GM21528 (cell line): ENCODE results near the gene GRPR.
"Not testable (repeated sequence)": the region's sequence is repeated elsewhere in the genome, so short reads cannot be mapped to it uniquely, and the experiment has no call there.

Experiments used
- ATAC-seq: cut with Tn5 transposase; IDR thresholded peaks from one replicate; pipeline ENCODE4 v1.9.1; 2021; ENCODE audit warnings: mild to moderate bottlenecking, moderate library complexity; ENCODE audit not compliant: unreplicated experiment, low FRiP score

GRPR gene

DNA sequence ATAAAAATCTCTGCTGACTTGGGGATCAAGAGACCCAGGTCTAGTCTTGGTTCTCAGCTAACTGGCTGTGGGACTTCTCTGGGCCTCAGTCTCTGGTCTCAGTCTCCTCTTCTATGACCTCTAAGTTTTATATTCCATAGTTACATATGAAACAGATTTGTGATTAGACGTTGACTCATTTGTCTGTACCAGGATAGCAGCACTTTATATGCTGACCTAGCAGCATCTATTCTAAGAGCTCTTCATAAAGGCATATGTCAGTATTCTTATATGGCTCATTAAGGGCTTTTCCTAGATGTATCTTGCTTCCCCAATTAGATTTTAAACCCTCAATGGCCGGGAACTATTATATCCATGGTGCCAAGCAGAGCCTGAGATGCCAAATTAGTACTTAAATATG, 12.7 kb downstream of the GRPR start:
- no peak for ATAC-seq

DNA sequence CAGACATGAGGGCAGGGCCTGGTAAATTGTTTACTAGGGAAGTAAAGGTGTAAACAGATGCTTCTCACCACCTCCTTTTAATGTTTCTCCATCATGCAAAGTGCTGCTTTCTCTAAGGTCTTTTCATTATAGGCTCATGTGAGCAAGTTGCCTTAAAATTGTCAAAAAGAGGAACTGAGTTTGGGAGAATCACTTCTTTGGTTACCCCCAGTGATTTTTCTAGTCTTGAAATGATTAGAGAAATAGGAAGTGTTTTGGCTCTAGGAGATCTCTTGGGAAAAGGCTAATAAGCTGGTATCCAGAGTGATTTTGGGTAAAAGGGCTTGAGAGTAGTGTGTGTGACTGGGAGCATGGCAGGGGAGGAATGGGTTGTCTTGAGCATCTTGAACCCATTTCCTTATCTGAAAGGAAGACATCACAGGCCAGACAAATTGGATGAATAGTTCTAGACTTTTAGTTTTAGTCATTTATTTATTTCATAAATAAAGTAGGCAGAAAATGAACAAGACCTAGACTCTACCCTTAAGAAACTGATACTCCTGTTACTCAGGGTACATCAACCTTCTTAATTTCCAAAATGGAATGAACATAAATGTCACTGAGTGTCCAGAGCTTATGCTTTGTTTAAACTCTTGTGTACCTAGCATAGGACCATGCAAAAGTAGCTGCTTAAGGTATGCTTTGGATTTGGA, 14.2 kb downstream of the GRPR start:
- ATAC-seq: peak; percentile 81

DNA sequence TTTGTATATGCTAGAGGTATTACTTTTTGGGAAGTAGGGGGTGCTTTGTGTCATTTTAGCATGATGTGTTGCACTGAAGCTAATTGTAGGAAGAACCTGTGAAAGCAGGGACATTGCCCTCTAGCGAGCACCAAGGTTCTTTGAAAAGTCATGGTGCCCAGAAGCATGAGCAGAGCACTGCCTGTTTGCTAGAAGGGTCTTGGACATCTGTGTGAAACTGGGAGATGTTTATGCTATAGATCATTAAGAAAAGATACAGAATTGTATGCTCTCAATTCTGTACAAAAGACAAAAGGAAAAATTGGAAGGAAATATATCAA, 14.7 kb downstream of the GRPR start:
- ATAC-seq: peak; percentile 49

- no peak for ATAC-seq
Measured at GRCh38 chrX:16140448-16140847, 17.1 kb downstream of the GRPR start.

DNA sequence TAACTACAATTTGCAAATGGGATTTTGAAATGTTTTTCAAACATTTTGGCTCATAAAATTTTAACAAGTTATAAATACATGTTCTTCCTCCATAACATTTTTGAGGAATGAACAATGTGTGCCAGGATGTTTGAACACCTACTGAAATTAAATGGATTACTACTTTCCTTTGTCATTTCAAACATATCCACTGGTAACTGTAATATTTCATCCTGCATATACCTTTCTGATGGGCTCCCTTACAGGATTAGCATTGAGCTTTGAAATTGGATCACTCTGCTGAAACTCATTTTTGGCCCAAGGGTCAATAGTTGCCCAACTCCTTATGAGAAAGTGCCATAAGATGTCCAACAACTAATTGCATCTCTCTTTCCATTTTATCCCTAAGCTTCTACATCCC, 17.6 kb downstream of the GRPR start:
- no peak for ATAC-seq

DNA sequence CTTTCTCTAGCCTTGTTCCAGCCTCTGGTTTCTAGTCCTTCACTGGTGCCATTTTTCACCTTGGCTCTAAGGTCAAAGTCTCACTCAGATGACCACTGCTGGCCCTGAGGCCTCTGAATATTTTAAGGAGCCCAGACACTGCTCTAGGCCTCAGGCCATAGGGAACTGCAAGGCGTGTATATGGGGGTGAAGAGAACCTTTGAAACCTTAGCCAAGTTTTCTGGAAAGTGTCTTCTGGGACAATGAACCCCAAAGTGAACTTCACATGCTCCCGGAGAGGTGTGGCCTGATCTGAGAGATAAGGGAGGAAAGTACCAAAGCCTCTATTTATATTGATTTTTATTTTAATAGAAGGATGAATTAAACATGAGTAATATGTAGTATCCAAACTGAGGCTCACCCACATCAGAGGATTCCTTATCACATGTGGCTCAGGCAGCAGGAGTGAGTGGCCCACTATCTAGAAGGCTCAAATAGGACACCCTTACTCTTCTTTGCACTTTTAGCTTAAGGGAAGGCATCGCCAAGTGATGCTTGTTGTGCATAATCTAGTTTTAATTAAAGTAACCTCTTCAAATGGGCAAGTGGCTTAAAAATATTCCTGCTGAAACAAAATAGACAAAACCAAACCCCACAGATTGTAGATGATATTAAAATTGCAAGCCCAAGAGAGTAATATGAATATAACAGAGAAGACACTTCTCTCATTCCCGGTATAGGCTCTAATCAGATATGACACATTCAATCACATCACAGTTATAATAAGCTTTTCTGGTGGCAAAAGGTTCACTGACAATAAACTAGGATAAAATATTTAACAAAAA, 18.3 kb downstream of the GRPR start:
- no peak for ATAC-seq

DNA sequence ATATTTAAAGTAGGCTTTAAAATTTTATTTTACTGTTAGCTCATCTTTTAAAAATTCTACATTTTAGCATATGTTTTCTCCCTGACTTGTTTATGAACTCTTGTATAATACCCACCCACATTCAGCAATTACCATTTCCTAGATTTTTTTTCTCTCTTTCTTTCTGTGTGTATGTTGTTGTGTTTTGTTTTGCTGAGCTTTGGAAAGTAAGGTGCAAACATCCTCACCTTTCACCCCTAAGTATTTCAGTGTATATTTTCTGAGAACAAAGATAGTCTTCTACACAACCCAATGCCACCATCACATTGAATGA, 18.8 kb downstream of the GRPR start:
- ATAC-seq: no peak

- ATAC-seq: no peak
Measured at GRCh38 chrX:16143968-16144367, 20.6 kb downstream of the GRPR start.

GRCh38 chrX:16144420-16144819, 21.1 kb downstream of the GRPR start:
- no peak for ATAC-seq

DNA sequence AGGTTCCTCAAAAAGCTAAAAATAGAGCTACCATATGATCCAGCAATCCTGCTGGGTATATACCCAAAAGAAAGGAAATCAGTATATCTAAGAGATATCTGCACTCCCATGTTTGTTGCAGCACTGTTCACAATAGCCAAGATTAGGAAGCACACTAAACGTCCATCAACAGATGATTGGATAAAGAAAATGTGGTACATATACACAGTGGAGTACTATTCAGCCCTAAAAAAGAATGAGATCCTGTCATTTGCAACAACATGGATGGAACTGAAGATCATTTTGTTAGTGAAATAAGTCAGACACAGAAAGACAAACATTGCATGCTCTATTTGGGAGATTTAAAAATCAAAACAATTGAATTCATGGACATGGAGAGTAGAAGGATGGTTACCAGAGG, 21.7 kb downstream of the GRPR start:
- ATAC-seq: not testable (repeated sequence)

DNA sequence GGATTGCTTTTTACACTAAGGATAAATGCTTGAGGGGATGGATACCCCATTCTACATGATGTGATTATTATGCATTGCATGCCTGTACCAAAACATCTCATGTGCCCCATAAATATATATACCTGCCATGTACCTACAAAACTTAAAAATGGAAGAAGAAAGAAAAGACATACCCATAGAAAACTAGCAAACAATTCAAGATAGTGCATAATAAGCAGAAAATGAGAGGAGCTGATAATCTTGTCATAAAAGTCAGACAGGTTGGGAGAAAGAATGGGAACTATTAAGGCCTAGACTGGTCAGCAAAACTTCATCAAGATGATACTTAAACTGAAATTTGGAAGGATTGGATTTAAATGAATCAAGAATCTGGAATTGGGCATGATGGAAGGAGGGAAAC, 22.3 kb downstream of the GRPR start:
- ATAC-seq: no peak

GRCh38 chrX:16148896-16149295, 25.5 kb downstream of the GRPR start:
- ATAC-seq: no peak

- no peak for ATAC-seq
Measured at GRCh38 chrX:16155581-16156096, 32.3 kb downstream of the GRPR start.

DNA sequence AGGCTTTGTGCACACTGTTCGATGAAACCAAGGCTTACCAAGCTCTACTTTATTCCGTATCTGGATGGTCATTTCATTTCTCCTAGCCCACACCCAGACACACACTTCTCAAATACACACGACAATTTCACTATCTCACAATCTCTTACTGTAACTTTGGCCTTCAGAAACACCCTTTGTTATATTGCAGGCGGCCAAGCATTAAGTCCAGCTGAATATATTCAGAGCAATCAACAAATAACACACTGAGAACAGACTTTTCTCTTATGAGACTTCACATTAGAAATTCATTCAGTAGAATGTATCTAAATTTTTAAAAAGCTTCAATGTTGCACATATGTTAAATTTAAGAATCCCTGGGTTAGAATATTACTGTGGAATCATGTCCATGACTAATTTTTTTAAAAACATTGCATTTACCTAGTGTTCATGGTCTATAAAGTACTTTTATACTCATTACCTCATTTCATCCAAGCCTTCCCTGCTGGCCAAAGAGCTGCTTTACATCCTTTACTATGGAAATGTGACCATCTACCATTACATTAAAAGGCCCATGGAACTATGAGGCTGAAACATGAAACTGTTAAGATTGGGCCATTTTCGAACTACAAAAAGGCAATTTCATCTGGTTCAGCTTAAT, 33.4 kb downstream of the GRPR start:
- no peak for ATAC-seq

- ATAC-seq: no peak
Measured at GRCh38 chrX:16160729-16161128, 37.4 kb downstream of the GRPR start.

GRCh38 chrX:16161173-16161572, 37.8 kb downstream of the GRPR start:
- not testable (repeated sequence) for ATAC-seq

DNA sequence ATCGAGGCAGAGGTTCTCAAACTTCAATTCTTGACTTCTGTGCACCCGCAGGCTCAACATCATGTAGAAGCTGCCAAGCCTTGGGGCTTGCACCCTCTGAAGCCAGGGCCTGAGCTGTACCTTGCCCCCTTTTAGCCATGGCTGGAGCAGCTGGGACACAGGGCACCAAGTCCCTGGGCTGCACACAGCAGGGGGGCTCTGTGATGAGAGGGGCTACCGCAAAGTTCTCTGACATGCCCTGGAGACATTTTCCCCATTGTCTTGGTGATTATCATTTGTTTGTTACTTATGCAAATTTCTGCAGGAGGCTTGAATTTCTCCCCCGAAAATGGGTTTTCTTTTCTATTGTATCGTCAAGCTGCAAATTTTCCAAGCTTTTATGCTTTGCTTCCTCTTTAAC, 39.0 kb downstream of the GRPR start:
- no peak for ATAC-seq

DNA sequence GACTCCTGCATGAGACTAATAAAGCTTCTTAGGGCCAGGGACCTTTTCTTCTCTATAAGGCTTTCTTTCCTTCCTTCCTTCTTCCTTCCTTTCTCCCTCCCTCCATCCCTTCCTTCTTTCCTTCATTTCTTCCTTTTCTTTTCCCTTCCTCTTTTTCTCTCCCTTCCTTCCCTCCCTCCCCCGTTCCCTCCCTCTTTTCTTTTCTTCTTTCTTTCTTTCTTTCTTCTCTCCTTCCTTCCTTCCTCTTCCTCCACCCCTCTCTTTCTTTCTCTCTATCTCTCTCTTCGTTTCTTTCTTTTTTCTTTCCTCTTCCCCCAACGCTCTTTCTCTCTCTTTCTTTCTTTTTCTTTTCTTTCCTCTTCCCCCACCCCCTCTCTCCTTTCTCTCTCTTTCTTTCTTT, 41.4 kb downstream of the GRPR start:
- no peak for ATAC-seq

GRCh38 chrX:16167181-16167580, 43.8 kb downstream of the GRPR start, which contains the start of gene MAGEB17:
Gene MAGEB17 (plus strand): TSS chrX:16167481. CDS start chrX:16170383, 2,902 bp downstream.
- ATAC-seq: no peak

- ATAC-seq: no peak
Measured at GRCh38 chrX:16171039-16171438, 47.7 kb downstream of the GRPR start.

GRCh38 chrX:16171944-16172343, 48.6 kb downstream of the GRPR start:
- no peak for ATAC-seq

DNA sequence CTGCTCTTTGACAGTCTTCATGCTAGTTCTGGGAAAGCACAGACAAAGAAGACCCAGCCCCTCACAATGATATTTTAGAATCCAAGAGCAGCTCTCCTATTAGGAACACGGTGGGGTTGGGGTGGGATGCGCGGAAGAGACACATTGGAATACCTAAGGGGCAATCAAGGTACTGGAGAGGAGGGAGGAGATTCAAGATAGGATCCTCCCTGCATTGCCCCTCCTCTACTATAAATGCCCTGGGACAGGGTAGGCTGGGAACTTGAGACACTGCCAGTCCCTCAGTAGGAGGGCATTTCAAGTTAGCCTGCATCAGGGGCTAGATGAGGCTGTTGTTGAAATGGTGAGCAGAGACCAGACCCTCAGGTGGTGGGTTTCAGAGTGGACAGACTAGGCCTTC, 49.0 kb downstream of the GRPR start:
- ATAC-seq: no peak
